Measurements from ENCODE around the gene LCORL.

Gene LCORL

GRCh38 chr4:17941731-17942130, 79.8 kb downstream of the LCORL start:
- FAIRE-seq (no peak), DNase-seq (ENCODE audit: extremely low spot score, insufficient read length, low read depth) (no peak)

GRCh38 chr4:17939054-17939453, 82.5 kb downstream of the LCORL start:
- DNase-seq (ENCODE audit: extremely low spot score, insufficient read length, low read depth) (no peak), FAIRE-seq (no peak)

- DNase-seq (ENCODE audit: extremely low spot score, insufficient read length, low read depth) (no peak), FAIRE-seq (no peak)
These were observed 87.3 kb downstream of the LCORL start for GRCh38 chr4:17934286-17934685.

- DNase-seq (ENCODE audit: extremely low spot score, insufficient read length, low read depth) = no peak
- FAIRE-seq = no peak
These were observed 88.4 kb downstream of the LCORL start for GRCh38 chr4:17933126-17933525.

GRCh38 chr4:17932041-17932440, 89.5 kb downstream of the LCORL start:
- no peak for FAIRE-seq
- DNase-seq (ENCODE audit: extremely low spot score, insufficient read length, low read depth) = no peak

- FAIRE-seq (no peak), DNase-seq (ENCODE audit: extremely low spot score, insufficient read length, low read depth) (no peak)
These were observed 91.3 kb downstream of the LCORL start for GRCh38 chr4:17930256-17930655.

- FAIRE-seq (no peak), DNase-seq (ENCODE audit: extremely low spot score, insufficient read length, low read depth) (no peak)
These were observed 97.4 kb downstream of the LCORL start for GRCh38 chr4:17924189-17924588.

GRCh38 chr4:17921451-17921850, 100.1 kb downstream of the LCORL start:
- DNase-seq (ENCODE audit: extremely low spot score, insufficient read length, low read depth) (no peak), FAIRE-seq (no peak)

- no peak for DNase-seq (ENCODE audit: extremely low spot score, insufficient read length, low read depth)
- FAIRE-seq = no peak
These were observed 100.9 kb downstream of the LCORL start for GRCh38 chr4:17920681-17921080.

- no peak for DNase-seq (ENCODE audit: extremely low spot score, insufficient read length, low read depth)
- FAIRE-seq = no peak
These were observed 106.1 kb downstream of the LCORL start for GRCh38 chr4:17915439-17915838.

GRCh38 chr4:17912011-17912410, 109.5 kb downstream of the LCORL start:
- no peak for DNase-seq (ENCODE audit: extremely low spot score, insufficient read length, low read depth)
- FAIRE-seq = no peak

GRCh38 chr4:17911608-17912007, 109.9 kb downstream of the LCORL start:
- DNase-seq (ENCODE audit: extremely low spot score, insufficient read length, low read depth) (no peak), FAIRE-seq (no peak)

GRCh38 chr4:17898553-17899055, 123.0 kb downstream of the LCORL start:
- FAIRE-seq = no peak
- DNase-seq (ENCODE audit: extremely low spot score, insufficient read length, low read depth) = no peak

- no peak for FAIRE-seq
- DNase-seq (ENCODE audit: extremely low spot score, insufficient read length, low read depth) = no peak
These were observed 126.1 kb downstream of the LCORL start for GRCh38 chr4:17895481-17895880.

GRCh38 chr4:17894421-17894820, 127.1 kb downstream of the LCORL start:
- DNase-seq (ENCODE audit: extremely low spot score, insufficient read length, low read depth) (no peak), FAIRE-seq (no peak)

GRCh38 chr4:17889692-17890091, 131.9 kb downstream of the LCORL start:
- DNase-seq (ENCODE audit: extremely low spot score, insufficient read length, low read depth) (no peak), FAIRE-seq (no peak)

- DNase-seq (ENCODE audit: extremely low spot score, insufficient read length, low read depth) (no peak), FAIRE-seq (no peak)
These were observed 137.0 kb downstream of the LCORL start for GRCh38 chr4:17884511-17884910.

GRCh38 chr4:17884063-17884462, 137.5 kb downstream of the LCORL start:
- DNase-seq (ENCODE audit: extremely low spot score, insufficient read length, low read depth) = no peak
- FAIRE-seq = no peak

GRCh38 chr4:17877661-17878060, 143.9 kb downstream of the LCORL start:
- FAIRE-seq = no peak
- no peak for DNase-seq (ENCODE audit: extremely low spot score, insufficient read length, low read depth)

GRCh38 chr4:17876943-17877342, 144.6 kb downstream of the LCORL start:
- no peak for DNase-seq (ENCODE audit: extremely low spot score, insufficient read length, low read depth)
- FAIRE-seq = no peak

GRCh38 chr4:17875402-17876070, 146.0 kb downstream of the LCORL start:
- DNase-seq (ENCODE audit: extremely low spot score, insufficient read length, low read depth) (no peak), FAIRE-seq (peak; percentile 74)

GRCh38 chr4:17869327-17869726, 152.2 kb downstream of the LCORL start:
- FAIRE-seq = no peak
- DNase-seq (ENCODE audit: extremely low spot score, insufficient read length, low read depth) = no peak
